WTC11 (cell line): ENCODE measurements around the gene TELO2. TPM values are rescaled to one million over a fixed set of nuclear protein-coding genes. Genes with fewer than 3 reads are reported as not detected.

Source experiments
- ATAC-seq: fragments of 200-7000 bp; cut with Tn5 transposase; 2 replicates; pipeline ENCODE4 v1.10.0; 2021; ENCODE audit warnings: mild to moderate bottlenecking, moderate library complexity
- CTCF ChIA-PET: fragments of 300-600 bp; sonication (Branson Sonifier 250); formaldehyde crosslinking; loops from one replicate; lab custom pipeline; 2021; ENCODE audit warnings: antibody characterized with exemption; lab: Charles Lee
- POLR2A ChIA-PET: fragments of 350-600 bp; sonication (Branson Sonifier 250); formaldehyde crosslinking; loops from one replicate; lab custom pipeline; 2021; ENCODE audit warnings: antibody characterized with exemption; lab: Charles Lee
- DNase-seq: peaks from one replicate; pipeline ENCODE4 v3.0.0; 2021; ENCODE audit warnings: low spot score
- H3K27ac Mint-ChIP-seq: 2 replicates; pipeline ENCODE4 v1.8.0; 2021; ENCODE audit warnings: mixed read lengths
- H3K27me3 Mint-ChIP-seq: 2 replicates; pipeline ENCODE4 v1.8.0; 2021; ENCODE audit warnings: low read depth, mild to moderate bottlenecking, moderate library complexity, mixed read lengths
- H3K36me3 Mint-ChIP-seq: 2 replicates; pipeline ENCODE4 v1.8.0; 2021; ENCODE audit warnings: mixed read lengths
- H3K4me1 Mint-ChIP-seq: 2 replicates; pipeline ENCODE4 v1.8.0; 2022; ENCODE audit warnings: mixed read lengths
- H3K4me3 Mint-ChIP-seq: 2 replicates; pipeline ENCODE4 v1.8.0; 2021; ENCODE audit warnings: mild to moderate bottlenecking, moderate library complexity, mixed read lengths
- H3K9me3 Mint-ChIP-seq: 2 replicates; pipeline ENCODE4 v1.8.0; 2021; ENCODE audit warnings: mixed read lengths
- AR ChIP-seq: fragments of 250-450 bp; sonication (Bioruptor Pico); IDR thresholded peaks from 2 replicates; pipeline ENCODE4 v1.9.0; 2021; ENCODE audit warnings: mild to moderate bottlenecking
- ATF3 ChIP-seq: sonication (generic); formaldehyde crosslinking; conservative IDR thresholded peaks from 2 replicates; pipeline ENCODE4 v1.8.1; 2022; ENCODE audit warnings: mild to moderate bottlenecking, missing genetic modification reagents
- EMX1 ChIP-seq: fragments of 250-450 bp; sonication (Bioruptor Pico); IDR thresholded peaks from 2 replicates; pipeline ENCODE4 v1.8.0; 2021; ENCODE audit warnings: mild to moderate bottlenecking
- ESRRA ChIP-seq: sonication (generic); formaldehyde crosslinking; IDR thresholded peaks from 2 replicates; pipeline ENCODE4 v1.8.1; 2022; ENCODE audit warnings: mild to moderate bottlenecking, missing genetic modification reagents, borderline replicate concordance
- FOXJ3 ChIP-seq: sonication (generic); formaldehyde crosslinking; IDR thresholded peaks from 2 replicates; pipeline ENCODE4 v1.9.0; 2021; ENCODE audit warnings: missing genetic modification reagents, mild to moderate bottlenecking, borderline replicate concordance
- FOXP1 ChIP-seq: sonication (generic); formaldehyde crosslinking; IDR thresholded peaks from 2 replicates; pipeline ENCODE4 v1.8.0; 2022; ENCODE audit warnings: missing genetic modification reagents, mild to moderate bottlenecking, moderate library complexity, borderline replicate concordance
- GRHL2 ChIP-seq: fragments of 250-450 bp; sonication (Bioruptor Pico); IDR thresholded peaks from 2 replicates; pipeline ENCODE4 v1.8.0; 2022; ENCODE audit warnings: mild to moderate bottlenecking, moderate library complexity; ENCODE audit not compliant: insufficient replicate concordance, severe bottlenecking
- KAT7 ChIP-seq: sonication (generic); formaldehyde crosslinking; IDR thresholded peaks from 2 replicates; pipeline ENCODE4 v1.8.1; 2023; ENCODE audit warnings: missing genetic modification reagents, mild to moderate bottlenecking, borderline replicate concordance
- MXD4 ChIP-seq: fragments of 250-450 bp; sonication (Bioruptor Pico); IDR thresholded peaks from 2 replicates; pipeline ENCODE4 v1.8.0; 2021; ENCODE audit warnings: mild to moderate bottlenecking, moderate library complexity, borderline replicate concordance
- NFE2L1 ChIP-seq: sonication (generic); formaldehyde crosslinking; IDR thresholded peaks from 2 replicates; pipeline ENCODE4 v1.8.1; 2023; ENCODE audit warnings: missing genetic modification reagents
- OVOL2 ChIP-seq: fragments of 250-450 bp; sonication (Bioruptor Pico); IDR thresholded peaks from 2 replicates; pipeline ENCODE4 v1.9.0; 2021; ENCODE audit warnings: mild to moderate bottlenecking, borderline replicate concordance
- TEAD4 ChIP-seq: sonication (generic); formaldehyde crosslinking; IDR thresholded peaks from 2 replicates; pipeline ENCODE4 v1.8.0; 2022; ENCODE audit warnings: mild to moderate bottlenecking, missing genetic modification reagents
- TP53 ChIP-seq: sonication (generic); formaldehyde crosslinking; IDR thresholded peaks from 2 replicates; pipeline ENCODE4 v1.8.1; 2023; ENCODE audit warnings: mild to moderate bottlenecking, missing genetic modification reagents
- total RNA-seq: library from RNA; stranded (reverse); gene quantifications from 3 replicates; pipeline ENCODE4 v1.2.3, GENCODE V29; 2021
- TF ChIP-seq, protein P1 (sequence below): fragments of 250-450 bp; sonication (Bioruptor Pico); IDR thresholded peaks from 2 replicates; pipeline ENCODE4 v1.9.0; 2021; ENCODE audit warnings: mild to moderate bottlenecking
- TF ChIP-seq, protein P2 (sequence below): sonication (generic); formaldehyde crosslinking; IDR thresholded peaks from 2 replicates; pipeline ENCODE4 v1.8.1; 2023; ENCODE audit warnings: mild to moderate bottlenecking, missing genetic modification reagents
- TF ChIP-seq, protein P3 (sequence below): sonication (generic); formaldehyde crosslinking; IDR thresholded peaks from 2 replicates; pipeline ENCODE4 v1.8.0; 2023; ENCODE audit warnings: mild to moderate bottlenecking, missing genetic modification reagents

The TELO2 gene
- total RNA-seq, 1 experiment from 2014 or later = 86.7 TPM

DNA sequence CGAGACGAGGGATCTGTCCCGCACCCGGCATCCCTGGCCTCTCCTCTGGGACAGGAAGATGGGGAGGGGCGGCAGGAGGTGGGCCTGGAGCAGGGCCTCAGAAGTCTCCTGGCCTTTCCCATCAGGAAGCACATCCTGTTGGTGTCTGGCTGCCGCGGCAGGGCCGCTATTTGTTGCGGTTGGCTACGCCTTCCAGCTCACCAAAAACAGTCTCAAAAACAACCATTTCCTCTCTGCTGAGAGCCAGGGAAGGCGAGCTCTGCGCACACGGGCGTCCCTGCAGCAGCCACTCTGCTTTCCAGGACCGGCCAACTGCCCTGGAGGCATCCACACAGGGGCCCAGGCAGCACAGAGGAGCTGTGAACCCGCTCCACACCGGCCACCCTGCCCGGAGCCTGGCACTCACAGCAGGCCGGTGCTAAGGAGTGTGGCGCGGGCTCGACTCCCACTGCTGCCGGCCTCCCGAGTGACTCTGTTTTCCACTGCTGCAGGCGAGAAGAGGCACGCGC is 40.3 kb downstream of the TELO2 start, which contains the start of gene TMEM204:
Gene TMEM204 (plus strand): TSS at position 224 of the 509 bp plus-strand sequence. CDS start 610 bp downstream, outside the sequence.
- H3K4me3 Mint-ChIP-seq = no peak within 1 kb of the TSS
- peak; percentile 55 for ATAC-seq
- no peaks in the 10 kb centered on the region for H3K27me3 Mint-ChIP-seq
- 0 out of 2 replicates have a peak within 1 kb of the TSS, but pooled peaks have one; percentile 68 for H3K27ac Mint-ChIP-seq
- H3K9me3 Mint-ChIP-seq = no peaks in the 10 kb centered on the region
- no peak for TF ChIP-seq AR (CRISPR knock-in tag)
- TF ChIP-seq MXD4 (CRISPR knock-in tag) = no peak
- TF ChIP-seq, protein P1, sequence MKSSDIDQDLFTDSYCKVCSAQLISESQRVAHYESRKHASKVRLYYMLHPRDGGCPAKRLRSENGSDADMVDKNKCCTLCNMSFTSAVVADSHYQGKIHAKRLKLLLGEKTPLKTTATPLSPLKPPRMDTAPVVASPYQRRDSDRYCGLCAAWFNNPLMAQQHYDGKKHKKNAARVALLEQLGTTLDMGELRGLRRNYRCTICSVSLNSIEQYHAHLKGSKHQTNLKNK (CRISPR knock-in tag) = no peak
- no peak for TF ChIP-seq TP53 (CRISPR knock-in tag)
- no peak for TF ChIP-seq OVOL2 (CRISPR knock-in tag)
- TF ChIP-seq, protein P2, sequence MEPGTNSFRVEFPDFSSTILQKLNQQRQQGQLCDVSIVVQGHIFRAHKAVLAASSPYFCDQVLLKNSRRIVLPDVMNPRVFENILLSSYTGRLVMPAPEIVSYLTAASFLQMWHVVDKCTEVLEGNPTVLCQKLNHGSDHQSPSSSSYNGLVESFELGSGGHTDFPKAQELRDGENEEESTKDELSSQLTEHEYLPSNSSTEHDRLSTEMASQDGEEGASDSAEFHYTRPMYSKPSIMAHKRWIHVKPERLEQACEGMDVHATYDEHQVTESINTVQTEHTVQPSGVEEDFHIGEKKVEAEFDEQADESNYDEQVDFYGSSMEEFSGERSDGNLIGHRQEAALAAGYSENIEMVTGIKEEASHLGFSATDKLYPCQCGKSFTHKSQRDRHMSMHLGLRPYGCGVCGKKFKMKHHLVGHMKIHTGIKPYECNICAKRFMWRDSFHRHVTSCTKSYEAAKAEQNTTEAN (CRISPR knock-in tag) = no peak
- TF ChIP-seq EMX1 (CRISPR knock-in tag) = no peak
- no peak for TF ChIP-seq TEAD4 (CRISPR knock-in tag)
- TF ChIP-seq NFE2L1 (CRISPR knock-in tag) = no peak
- no peak for TF ChIP-seq GRHL2 (CRISPR knock-in tag)
- TF ChIP-seq, protein P3, sequence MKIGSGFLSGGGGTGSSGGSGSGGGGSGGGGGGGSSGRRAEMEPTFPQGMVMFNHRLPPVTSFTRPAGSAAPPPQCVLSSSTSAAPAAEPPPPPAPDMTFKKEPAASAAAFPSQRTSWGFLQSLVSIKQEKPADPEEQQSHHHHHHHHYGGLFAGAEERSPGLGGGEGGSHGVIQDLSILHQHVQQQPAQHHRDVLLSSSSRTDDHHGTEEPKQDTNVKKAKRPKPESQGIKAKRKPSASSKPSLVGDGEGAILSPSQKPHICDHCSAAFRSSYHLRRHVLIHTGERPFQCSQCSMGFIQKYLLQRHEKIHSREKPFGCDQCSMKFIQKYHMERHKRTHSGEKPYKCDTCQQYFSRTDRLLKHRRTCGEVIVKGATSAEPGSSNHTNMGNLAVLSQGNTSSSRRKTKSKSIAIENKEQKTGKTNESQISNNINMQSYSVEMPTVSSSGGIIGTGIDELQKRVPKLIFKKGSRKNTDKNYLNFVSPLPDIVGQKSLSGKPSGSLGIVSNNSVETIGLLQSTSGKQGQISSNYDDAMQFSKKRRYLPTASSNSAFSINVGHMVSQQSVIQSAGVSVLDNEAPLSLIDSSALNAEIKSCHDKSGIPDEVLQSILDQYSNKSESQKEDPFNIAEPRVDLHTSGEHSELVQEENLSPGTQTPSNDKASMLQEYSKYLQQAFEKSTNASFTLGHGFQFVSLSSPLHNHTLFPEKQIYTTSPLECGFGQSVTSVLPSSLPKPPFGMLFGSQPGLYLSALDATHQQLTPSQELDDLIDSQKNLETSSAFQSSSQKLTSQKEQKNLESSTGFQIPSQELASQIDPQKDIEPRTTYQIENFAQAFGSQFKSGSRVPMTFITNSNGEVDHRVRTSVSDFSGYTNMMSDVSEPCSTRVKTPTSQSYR = no peak
- no peaks in the 10 kb centered on the region for H3K4me1 Mint-ChIP-seq
- no peak for DNase-seq
- CTCF ChIA-PET = no interaction called here
- H3K36me3 Mint-ChIP-seq = no peaks in the 10 kb centered on the region
- POLR2A ChIA-PET = no interaction called here

DNA sequence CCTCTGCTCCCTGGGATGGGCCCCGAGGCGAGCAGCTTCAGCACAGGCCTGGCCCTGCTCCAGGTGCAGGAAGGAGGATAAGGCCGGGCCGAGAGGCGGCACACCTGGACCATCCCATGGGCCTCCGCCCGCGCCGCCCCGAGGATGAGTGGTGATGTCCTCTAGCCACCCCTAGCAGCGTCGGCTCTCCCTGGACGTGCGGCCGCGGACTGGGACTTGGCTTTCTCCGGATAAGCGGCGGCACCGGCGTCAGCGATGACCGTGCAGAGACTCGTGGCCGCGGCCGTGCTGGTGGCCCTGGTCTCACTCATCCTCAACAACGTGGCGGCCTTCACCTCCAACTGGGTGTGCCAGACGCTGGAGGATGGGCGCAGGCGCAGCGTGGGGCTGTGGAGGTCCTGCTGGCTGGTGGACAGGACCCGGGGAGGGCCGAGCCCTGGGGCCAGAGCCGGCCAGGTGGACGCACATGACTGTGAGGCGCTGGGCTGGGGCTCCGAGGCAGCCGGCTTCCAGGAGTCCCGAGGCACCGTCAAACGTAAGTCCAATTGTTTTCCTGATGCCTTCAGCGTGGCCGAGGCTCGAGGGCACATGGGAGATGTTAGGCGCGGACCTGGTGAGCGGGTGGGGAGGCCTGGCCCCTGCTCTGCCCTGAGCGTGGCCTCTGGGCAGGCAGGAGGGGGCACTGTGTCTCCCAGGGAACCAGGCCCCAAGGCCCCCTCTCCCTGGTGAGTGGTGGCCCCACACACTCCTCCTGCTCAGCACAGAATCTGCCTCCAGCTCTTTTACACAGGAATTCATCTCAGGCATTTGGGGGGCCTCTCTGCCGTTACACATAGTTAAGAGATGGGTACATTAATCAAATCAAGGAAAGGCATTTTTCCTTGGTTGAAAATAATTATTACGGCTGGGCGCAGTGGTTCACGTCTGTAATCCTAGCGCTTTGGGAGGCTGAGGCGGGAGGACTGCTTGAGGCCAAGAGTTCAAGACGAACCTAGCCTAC is 41.2 kb downstream of the TELO2 start:
- H3K27ac Mint-ChIP-seq = no peak overlapping the region
- H3K4me1 Mint-ChIP-seq = no peaks in the 10 kb centered on the region
- CTCF ChIA-PET = no interaction called here
- ATAC-seq = no peak
- DNase-seq = no peak
- TF ChIP-seq ATF3 (CRISPR knock-in tag) = no peak
- no peak for TF ChIP-seq ESRRA
- no peak for TF ChIP-seq FOXP1 (CRISPR knock-in tag)
- TF ChIP-seq KAT7 (CRISPR knock-in tag) = no peak
- TF ChIP-seq FOXJ3 (CRISPR knock-in tag) = no peak
- H3K4me3 Mint-ChIP-seq = no peak overlapping the region
- H3K36me3 Mint-ChIP-seq = no peaks in the 10 kb centered on the region
- POLR2A ChIA-PET = no interaction called here
- no peaks in the 10 kb centered on the region for H3K27me3 Mint-ChIP-seq
- H3K9me3 Mint-ChIP-seq = no peaks in the 10 kb centered on the region
